EH (cell line): ENCODE measurements around the gene AKAP13.

ENCODE experiments used
- DNase-seq: peaks from one replicate; pipeline ENCODE4 v3.0.0-alpha.2; 2015; ENCODE audit warnings: low read depth

AKAP13 gene

GRCh38 chr15:85444122-85444745 lies 63.8 kb downstream of the AKAP13 start:
- DNase-seq = no peak

DNA sequence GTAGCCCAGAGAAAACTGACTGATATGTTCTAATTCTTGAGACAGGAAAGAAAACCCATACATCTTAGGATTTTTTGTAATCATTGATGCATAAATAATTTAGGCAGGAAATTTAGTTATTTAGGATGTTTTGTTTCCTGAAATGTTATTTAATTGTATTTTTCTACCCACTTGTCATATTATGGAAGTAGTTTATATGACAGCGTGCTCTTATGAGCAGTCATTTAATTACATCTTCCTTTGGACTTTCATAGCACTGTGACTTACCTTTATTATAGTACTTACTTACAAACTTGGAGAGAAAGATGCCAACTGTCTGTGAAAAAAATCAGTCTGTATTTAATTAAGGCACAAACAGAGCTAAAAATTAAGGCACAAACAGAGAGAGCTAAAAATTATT lies 65.0 kb downstream of the AKAP13 start:
- DNase-seq = no peak

DNA sequence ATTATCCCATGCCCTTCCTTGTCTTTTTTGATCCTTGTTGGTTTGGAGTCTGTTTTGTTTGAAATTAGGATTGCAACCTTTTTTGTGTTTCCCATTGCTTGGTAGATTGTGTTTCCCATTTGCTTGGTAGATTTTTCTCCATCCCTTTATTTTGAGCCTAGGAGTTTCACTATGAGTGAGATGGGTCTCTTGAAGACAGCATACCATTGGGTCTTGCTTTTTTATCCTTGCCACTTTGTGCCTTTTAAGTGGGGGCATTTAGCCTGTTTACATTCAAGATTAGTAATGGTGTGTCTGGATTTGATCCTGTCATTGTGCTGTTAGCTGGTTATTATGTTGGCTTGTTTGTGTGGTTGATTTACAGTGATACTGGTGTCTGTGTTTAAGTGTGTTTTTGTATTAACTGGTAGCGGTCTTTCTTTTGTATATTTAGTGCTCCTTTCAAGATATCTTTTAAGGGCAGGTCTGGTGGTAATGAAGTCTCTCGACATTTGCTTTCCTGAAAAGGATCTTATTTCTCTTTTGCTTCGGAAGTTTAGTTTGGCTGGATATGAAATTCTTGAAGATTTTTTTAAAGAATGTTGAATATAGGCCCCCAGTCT lies 70.8 kb downstream of the AKAP13 start:
- no peak for DNase-seq

- no peak for DNase-seq
Measured at GRCh38 chr15:85452436-85452835, 72.0 kb downstream of the AKAP13 start.

- DNase-seq = no peak
Measured at GRCh38 chr15:85453144-85453872, 72.9 kb downstream of the AKAP13 start.

GRCh38 chr15:85454403-85454802 lies 74.0 kb downstream of the AKAP13 start:
- DNase-seq = no peak

DNA sequence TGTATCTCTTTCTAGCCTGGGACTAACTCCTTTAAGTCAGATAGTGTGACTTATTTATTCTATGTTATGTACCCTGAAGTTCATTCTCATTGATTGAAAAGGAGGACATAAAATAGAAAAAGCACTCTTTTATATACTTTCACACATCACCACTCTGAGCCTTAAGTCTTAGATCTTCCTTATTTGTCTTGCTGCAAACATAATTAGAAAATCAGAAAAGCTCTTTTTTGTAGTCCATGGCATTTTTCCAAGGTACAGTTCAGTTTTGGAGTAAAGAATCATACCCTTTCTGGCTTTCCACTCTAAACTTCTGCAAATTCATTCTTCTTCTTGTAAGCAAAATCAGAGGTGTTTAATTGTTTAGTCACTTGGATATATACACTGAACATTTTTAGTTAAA lies 75.5 kb downstream of the AKAP13 start:
- DNase-seq = no peak

DNA sequence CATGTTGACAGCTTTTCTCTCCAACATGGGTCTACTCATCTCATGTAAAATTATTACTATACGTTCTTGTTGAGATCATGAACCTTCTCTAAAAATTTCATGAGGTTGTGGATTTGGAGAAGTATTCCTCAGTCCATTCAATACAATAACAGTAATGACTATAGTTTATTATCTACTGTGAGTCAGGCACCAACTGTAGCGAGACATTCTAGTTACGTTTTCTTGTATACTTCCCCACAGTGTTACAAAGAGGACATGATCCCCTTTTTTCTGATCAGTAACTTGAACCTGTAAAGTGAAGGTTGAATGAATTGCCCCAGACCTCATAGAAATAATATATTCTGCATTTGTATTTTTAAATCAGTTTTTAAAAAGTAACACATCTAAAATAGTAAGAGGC lies 76.4 kb downstream of the AKAP13 start:
- DNase-seq = no peak

- peak; percentile 48 for DNase-seq
Measured at GRCh38 chr15:85457392-85457968, 77.1 kb downstream of the AKAP13 start.

GRCh38 chr15:85458764-85459163 lies 78.4 kb downstream of the AKAP13 start:
- DNase-seq = no peak

DNA sequence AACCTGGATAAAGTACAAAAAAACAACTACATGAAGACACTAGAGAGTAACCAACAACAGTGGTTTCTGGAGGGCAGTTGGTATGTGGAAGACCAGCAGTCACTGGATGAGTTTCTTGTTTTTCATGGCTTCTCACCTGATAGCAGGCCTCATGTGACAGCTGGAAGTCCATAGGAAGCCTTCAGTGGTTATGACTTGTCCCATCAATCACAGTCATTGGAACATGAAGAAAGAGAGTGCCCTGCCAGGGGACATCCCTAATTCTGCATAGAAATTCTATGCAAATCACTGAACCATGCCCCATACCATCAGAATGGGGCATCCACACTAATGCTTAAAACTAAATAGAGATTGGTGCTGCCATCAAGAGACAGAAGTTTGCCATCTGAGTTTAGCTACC lies 81.6 kb downstream of the AKAP13 start:
- DNase-seq = no peak

DNA sequence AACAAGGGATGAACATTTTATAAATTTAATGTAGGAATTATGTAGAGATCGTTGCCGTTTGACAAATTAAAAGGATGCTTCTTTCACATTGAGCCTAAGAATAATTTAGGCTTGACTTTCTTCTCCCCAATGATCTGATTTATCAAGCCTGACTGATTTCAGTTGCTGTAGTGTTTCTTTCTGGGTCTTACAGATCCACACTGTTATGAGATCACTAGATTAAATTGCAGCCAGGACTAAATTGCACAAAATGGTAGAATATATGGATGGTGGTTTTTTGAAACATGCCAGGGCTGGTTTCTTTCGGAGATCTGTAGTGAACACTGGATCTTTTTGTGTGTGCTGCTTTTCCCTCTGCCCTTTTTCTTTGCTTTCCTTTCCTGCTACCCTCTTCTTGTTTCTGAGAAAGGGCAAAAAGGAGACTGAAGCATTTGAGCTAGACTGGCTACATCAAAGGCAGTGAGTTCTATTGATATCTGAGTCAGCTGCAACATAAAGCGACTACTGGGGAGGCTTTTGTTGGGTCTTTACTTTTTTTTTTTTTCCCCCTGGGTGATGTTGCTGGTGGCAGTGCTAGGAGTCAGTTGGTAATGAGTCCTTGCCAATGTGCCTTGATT lies 83.0 kb downstream of the AKAP13 start:
- DNase-seq = no peak

- DNase-seq = no peak
Measured at GRCh38 chr15:85463976-85464375, 83.6 kb downstream of the AKAP13 start.

DNA sequence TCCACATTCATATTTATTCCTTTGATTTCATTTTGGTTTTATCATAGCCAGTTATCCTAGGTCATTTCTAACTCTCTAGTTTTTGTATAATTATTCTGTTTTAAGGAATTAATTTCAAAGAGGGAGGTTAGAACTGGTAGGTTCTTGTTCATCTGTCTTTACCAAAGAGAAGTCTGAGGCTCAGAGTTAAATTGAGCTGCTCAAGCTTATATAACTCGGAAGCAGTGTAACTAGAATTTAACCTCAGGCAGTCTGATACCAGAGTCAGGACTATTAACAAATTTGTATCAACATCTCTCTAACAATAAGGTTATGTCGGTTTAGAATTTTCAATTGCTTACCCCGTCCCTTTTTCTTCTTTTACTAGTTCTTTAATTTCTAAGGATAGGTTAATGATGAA lies 84.1 kb downstream of the AKAP13 start:
- DNase-seq = no peak

DNA sequence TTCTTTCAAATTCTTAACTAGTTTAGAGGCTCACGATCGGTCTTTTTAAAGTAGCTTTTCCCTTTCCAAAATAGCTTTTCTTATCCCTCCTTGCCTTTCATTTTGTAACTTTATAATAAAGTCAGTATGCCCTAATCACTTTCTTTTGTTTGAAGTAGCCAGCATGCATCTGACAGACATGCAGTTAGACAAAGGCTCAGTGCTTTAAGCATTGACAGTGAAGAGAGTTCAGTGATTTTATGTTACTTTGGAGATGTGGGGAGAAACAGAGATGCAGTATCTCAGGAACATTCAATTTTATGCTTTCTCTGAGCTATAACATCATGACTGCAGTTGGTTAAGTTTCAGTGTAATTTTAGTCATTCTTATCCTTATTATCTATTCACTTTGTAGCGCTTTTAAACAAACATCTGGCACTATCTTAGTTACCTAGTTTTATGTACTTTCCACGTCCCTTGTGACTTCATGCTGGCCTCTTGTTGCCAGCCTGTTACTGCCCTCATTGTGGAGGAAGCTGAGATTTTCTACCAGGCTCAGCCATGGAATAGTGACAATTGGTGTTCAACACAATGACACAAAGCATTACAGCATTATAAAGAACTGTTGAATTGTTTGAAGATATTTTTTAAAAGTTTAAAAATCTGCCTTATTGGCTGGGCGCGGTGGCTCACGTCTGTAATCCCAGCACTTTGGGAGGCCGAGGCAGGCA lies 90.3 kb downstream of the AKAP13 start:
- no peak for DNase-seq

DNA sequence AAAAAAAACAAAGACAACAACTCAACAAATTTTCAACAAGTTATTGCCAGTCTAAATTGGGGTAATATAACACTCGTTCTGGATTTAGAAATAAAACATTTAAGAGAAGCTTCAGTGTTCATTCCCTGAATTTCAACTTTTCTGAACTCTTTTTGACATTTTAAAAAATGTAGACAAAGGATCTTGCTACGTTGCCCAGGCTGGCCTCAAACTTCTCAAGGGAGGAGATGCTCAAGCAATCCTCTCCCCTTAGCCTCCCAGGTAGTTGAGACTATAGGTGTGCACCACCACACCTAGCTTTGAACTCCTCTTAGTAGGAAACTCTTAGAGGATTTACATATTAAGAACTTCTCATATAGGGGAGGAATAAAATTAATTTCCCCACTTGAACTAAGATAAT lies 91.9 kb downstream of the AKAP13 start:
- DNase-seq = no peak

DNA sequence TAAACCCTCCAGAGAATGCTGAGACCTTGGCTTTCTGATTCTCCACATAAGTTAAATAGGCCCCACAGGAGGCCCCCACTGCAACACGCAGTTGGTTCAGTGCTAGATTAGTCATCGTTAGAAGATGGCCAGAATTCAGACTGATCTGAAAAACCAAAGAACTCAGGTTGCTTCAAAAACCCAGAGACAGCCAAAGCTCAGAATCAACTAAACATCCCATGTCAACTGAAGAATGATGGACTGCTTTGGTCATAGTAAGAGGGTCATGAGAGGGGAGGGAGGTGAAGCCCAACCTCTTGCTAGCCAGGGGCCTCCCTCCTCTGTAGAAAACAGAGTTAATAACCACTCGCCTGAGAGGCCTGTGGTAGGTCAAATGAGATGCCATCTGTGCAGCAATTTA lies 93.1 kb downstream of the AKAP13 start:
- peak; percentile 83 for DNase-seq

DNA sequence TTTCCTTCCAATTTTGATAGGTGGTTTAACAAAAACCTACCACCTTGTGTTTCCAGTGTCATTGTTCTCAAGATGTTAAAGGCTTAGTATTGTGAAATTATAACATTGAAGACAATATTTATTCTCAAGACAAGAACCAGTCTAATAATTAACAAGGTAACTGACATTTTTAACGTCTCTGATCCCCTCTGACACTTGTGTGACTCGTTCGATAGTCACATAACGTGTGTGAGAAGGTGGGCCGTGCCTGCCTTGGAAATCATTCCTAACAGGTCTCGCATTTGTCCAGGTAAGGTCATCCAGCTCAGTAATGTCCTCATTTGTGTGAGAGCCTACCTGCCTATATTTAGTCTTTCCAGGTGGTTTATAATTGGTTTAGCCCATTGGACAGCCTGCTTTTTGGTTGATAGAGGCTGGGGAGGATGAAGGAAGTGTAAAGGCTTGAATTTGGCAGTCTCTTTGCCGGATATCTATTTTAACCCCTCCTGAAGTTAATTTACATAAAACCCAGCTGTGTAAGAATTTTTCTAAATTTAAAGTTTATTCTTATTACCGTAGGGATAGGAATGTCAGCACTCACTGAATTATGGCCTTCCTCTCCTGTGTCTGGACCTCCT lies 94.4 kb downstream of the AKAP13 start:
- DNase-seq = peak; percentile 31

GRCh38 chr15:85475317-85475701 lies 94.9 kb downstream of the AKAP13 start:
- DNase-seq = peak; percentile 40

DNA sequence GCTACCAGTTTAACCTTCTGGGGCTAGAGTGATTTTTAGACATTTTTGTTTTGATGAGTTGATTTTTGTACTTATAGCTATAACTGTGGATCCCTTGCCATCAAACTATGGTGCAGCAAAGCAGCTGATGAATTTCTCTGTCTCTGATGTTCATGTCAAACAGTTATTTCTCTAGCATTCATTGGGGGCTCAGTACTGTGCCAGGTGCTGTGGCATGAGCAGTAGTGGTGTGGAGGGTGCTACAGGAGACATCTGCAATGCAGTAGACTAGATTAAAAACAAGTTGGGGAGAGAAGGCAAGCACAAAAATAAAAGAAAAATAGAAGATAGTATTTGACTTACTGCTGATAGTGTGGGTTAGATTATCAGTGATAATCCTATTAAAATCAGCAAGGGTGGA lies 95.3 kb downstream of the AKAP13 start:
- no peak for DNase-seq

DNA sequence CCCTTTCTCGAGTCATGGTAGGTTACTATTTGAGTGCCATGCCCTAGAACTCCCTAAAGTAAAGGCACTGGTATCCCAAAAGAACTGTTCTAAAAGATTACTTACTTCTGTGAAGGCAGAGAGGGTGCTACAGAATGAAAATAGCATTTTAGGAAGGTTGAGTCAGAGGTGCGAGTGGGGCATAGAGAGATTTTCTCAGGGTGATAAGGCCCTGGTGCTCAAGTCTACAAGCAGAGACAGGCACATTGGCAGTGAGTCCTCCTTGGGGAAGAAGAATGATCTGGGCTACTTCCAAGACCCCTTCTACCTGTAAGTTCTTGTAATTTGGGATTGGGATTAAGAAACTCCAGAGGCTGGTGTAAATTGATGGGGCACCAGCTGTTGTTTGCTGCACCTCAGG lies 96.7 kb downstream of the AKAP13 start:
- DNase-seq = peak; percentile 36

- DNase-seq = peak; percentile 41
Measured at GRCh38 chr15:85477730-85478129, 97.3 kb downstream of the AKAP13 start.
